GM20431 (cell line): ENCODE data around the gene PDE2A.

Experiments
- in situ Hi-C: fragments of 300-500 bp; cut with MseI, MboI; formaldehyde crosslinking; loops from one replicate; pipeline ENCODE4 v1.15.0; 2020; ENCODE audit warnings: low sequenced_read_pairs; ENCODE audit not compliant: unreplicated experiment

The PDE2A gene

GRCh38 chr11:72685560-72686480, 11.6 kb upstream of the PDE2A start:
- in situ Hi-C loops, result no loop called here

- in situ Hi-C loops, result no loop called here
Measured at GRCh38 chr11:72684236-72684912, 10.2 kb upstream of the PDE2A start.

- in situ Hi-C loops, result no loop called here
Measured at GRCh38 chr11:72683782-72684200, 9.6 kb upstream of the PDE2A start.

- in situ Hi-C loops, result no loop called here
Measured at GRCh38 chr11:72682858-72683243, 8.6 kb upstream of the PDE2A start.

GRCh38 chr11:72682238-72682857, 8.1 kb upstream of the PDE2A start:
- in situ Hi-C loops, result no loop called here

GRCh38 chr11:72681226-72682153, 7.3 kb upstream of the PDE2A start:
- in situ Hi-C loops, result no loop called here

- in situ Hi-C loops, result no loop called here
Measured at GRCh38 chr11:72680624-72681158, 6.5 kb upstream of the PDE2A start.

- in situ Hi-C loops, result no loop called here
Measured at GRCh38 chr11:72679869-72680268, 5.6 kb upstream of the PDE2A start.

GRCh38 chr11:72678524-72678923, 4.3 kb upstream of the PDE2A start:
- in situ Hi-C loops, result no loop called here

GRCh38 chr11:72676861-72677341, 2.7 kb upstream of the PDE2A start:
- in situ Hi-C loops, result no loop called here

GRCh38 chr11:72675221-72675620, 999 bp upstream of the PDE2A start:
- in situ Hi-C loops, result no loop called here

- in situ Hi-C loops, result no loop called here
Measured at GRCh38 chr11:72673284-72673942, 809 bp downstream of the PDE2A start.

GRCh38 chr11:72672597-72673238, 1.5 kb downstream of the PDE2A start:
- in situ Hi-C loops, result no loop called here

- in situ Hi-C loops, result no loop called here
Measured at GRCh38 chr11:72671152-72672099, 2.8 kb downstream of the PDE2A start.

- in situ Hi-C loops, result no loop called here
Measured at GRCh38 chr11:72670041-72670440, 4.2 kb downstream of the PDE2A start.

- in situ Hi-C loops, result no loop called here
Measured at GRCh38 chr11:72669527-72669926, 4.7 kb downstream of the PDE2A start.

GRCh38 chr11:72668629-72669347, 5.4 kb downstream of the PDE2A start:
- in situ Hi-C loops, result no loop called here
